HG02840 (cell line): ENCODE data around the gene NRG3.

Source experiments
- ATAC-seq: cut with Tn5 transposase; IDR thresholded peaks from one replicate; pipeline ENCODE4 v1.9.1; 2021; ENCODE audit warnings: mild to moderate bottlenecking, moderate library complexity, moderate number of reproducible peaks; ENCODE audit not compliant: unreplicated experiment, low FRiP score

The NRG3 gene

DNA sequence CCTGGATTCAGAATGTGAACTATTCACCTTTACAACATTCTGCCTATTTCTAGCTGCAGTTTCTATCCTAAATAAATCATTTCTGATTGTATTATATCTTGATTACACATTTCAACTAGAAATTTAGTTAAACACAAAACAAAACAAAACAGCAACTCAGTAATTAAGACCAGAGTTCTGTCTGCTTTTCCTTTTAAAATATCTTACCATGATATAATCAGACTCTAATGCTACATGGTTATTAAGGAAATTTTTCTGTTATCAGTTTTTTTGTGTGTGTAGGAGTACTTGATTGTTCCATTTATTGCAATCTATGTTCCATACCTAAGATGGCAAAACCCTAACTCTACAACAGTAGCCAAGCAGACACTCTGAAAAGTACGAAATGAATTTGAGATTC, 663.3 kb downstream of the NRG3 start:
- ATAC-seq, result no peak

DNA sequence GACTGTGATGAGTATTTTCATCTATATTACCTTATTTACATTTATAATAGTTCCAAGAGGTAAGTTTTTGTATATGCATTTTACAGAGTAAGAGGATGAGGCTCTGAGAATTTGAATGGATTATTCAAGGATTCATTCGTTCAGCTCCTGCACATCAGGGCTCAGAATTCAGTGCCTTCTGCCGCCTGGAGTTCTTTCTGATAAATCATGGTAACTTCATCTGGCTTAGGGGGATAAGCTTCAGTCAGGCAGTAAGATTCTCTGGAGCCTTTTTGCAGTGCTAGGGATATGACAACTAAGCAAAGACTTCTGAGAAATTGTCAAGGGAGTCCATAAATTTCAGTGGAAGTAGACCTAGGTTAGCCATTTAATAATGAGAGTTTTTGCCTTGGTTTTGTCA, 668.6 kb downstream of the NRG3 start:
- no peak for ATAC-seq

DNA sequence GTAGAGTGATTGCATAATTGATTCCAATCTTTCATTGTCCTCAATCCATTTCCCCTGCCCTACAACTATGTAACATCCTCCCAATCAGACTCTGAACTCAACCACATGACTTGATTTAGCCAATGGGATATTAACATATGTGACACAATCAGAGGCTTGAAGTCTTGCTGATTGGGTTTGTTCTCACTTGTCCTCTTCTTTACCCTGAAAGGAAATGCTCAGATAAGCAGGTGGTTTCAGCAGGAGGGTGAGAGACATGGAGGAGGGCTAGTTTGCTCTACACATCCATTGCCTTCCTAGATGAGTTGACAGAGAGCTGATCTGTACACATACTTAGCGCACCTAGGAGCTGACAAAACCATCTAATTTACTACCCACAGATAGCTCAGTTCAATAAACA, 669.4 kb downstream of the NRG3 start:
- no peak for ATAC-seq

DNA sequence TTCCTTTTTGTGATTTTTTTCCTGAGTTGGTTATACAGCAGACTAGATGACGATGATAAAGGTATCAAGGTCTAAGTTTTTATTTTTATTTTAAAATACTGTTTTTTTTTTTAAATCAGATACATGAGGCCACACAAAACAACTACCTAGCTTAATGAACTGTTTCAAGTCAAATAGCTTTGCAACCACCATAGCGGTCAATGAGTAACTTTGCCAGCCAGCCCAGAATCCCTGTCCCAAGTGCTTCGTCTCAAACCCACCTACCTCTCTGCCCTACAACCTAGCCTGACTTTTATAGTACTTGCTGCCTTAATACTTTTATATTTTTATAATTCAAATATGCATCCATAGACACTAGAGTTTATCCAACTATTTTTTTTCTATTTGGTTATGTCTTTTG, 676.5 kb downstream of the NRG3 start:
- no peak for ATAC-seq

DNA sequence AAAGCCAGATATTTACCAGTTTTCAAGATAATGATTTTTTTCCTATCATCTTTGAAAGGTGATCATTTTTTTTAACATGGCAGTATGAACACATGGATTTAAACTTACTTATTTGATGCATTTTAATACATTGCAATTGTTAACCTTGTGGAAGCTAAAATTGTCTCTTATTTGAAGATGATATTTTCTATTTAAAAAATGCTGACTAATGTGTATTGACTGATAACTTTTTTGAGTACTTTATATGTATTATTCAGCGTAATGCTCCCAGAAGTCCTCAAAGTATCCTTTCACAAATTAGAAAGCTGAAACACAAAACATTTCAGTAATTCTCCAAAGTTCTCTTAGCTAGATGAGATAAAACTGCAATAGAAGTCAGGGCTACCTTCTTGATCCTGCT, 677.3 kb downstream of the NRG3 start:
- no peak for ATAC-seq

DNA sequence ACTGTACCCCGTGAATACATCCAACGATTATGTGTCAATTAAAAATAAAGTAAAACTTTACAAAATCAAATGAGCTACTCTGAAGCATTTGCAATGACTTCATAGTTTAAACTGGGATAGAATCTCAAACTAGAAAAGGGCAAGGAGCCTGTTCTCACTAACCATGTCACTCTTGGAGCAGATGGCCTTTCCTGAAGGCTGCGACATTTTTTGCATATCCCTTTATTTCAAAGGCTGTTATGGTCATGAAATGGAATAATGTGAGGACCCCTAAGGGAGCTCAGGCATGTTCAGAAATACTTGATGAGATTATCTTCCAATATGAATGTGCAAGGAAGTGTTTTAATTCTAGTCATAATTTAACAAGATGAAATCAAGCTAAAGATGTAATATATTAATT, 679.4 kb downstream of the NRG3 start:
- no peak for ATAC-seq

DNA sequence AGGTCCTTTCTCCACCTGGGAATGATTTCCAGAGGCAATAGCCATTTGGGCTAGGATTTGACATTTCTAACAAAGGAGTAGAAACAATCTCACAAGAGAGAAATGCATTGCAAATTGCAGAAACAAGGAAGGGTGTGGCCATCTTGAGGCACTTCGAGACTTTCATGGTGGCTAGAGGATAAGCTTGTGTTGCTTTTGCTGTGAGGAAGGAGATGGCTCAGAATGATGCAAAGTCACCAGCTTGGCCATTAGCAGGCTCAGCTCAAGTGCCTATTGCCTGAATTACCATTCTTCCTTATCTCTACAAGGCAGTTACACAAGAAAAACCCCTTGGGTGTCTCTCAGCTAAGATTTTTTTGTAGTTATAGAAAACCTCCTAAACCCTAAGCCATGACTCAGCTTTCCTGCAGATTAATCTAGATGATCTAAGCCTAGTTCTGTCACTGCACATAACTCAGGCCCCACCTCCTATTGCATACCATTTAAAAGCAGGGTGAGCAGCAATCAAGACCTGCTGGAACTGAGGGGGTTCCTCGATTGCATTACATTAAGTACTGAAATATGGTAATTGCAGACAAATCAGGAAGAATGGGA, 683.1 kb downstream of the NRG3 start:
- no peak for ATAC-seq

DNA sequence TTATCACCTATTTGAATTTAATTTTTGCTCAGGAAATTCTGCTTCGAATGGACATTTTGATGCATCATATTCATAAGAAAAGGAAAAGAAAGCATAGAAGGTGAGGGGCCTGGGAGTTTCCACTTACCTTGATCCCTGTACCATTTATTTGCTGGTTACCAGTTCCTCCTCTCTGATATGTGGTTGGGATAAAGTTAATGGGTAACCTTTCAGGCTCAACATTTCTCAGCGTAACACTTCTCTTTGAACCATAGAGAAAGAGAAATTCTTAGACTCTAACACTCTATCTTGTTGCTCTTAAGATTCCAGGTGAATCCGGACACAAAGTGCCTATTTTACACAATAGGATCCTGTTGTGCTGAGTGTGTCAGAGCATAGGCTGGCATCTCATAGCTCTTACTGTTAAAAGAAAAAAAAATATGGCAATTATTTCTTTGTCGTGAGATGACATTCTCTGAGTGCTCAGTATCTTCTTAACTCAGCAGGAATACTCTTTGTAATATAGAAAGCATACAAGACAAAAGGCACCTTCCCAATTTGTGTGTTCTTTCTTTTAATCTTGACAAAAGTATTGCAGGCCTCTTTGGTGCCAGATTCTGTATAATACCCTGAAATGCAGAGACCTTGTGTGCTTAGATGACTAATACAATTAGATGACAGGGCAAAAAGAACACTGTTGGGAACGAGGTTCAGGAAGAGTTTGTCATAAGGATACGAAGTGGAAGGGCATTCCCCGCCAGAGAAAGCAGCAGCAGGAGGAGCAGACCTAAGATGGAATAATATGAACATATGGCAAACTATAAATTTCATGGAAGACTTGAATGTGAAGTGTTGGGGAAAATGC, 689.6 kb downstream of the NRG3 start:
- no peak for ATAC-seq

DNA sequence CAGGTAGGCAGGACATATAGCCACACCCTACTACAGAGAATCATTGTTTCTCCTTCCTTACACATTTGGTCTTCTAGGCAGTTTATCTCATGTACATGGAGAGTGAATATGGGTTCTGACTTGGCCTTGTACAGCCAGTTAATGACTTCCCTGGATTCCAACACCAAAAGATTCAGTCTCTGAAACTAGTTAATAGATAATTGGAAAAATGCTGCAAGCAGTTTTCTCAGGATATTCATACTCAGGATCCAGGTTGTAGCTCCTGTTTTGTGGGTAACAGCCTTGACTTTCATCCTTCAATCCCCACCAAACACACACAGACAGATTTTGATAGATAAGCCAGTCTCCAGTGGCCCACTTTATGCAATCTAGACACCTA, 690.2 kb downstream of the NRG3 start:
- ATAC-seq, result no peak

DNA sequence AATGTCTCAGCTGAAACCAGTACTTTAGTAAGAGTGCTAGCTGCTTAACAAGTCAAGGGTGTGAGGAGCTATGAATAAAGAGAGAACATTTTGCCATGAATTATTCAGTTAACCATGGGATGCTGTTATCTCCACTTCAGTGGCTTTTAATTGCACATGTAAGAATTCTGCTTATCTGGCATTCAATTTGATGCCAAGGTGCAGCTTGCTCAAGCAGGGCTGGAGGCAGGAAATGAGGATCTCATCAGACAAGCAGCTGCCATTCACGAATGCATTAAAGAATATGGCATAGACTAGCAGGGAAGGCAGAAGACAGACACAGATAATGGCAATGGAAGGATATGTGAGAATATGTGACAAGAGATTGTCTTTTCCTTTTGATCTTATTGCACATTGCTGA, 697.8 kb downstream of the NRG3 start:
- ATAC-seq, result no peak

DNA sequence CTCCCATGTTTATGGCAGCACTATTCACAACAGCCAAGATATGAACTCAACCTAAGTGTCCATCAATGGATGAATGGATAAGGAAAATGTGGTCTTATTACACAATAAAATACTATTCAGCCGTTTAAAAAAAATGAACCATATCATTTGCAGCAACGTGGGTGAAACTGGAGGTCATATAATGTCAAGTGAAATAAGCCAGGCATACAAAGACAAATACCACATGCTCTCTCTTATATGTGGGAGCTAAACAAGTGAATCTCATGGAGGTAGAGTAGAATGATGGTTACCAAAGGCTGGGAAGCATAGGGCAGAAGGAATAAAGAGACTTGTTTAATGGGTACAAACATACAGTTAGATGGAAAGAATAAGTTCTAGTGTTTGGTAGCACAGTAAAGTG, 699.1 kb downstream of the NRG3 start:
- ATAC-seq, result no peak

DNA sequence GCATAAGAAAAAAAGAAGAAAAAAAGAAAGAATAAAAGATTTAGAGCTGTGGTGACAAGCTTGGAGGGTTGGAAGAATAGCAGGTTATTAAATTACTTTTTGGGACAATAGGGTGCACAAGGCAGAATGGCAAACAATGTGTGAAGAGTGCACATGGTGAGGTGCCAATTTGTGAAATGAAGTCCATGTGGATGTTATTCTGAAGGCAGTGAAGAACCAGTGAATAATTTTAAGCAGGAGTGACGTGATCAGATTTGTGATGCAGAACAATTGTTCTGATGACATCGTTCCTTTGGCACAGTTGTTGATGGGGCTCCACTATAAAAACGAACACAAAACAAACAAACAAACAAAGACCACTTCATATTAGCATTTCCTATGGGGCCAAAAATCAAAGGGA, 700.3 kb downstream of the NRG3 start:
- ATAC-seq, result no peak

DNA sequence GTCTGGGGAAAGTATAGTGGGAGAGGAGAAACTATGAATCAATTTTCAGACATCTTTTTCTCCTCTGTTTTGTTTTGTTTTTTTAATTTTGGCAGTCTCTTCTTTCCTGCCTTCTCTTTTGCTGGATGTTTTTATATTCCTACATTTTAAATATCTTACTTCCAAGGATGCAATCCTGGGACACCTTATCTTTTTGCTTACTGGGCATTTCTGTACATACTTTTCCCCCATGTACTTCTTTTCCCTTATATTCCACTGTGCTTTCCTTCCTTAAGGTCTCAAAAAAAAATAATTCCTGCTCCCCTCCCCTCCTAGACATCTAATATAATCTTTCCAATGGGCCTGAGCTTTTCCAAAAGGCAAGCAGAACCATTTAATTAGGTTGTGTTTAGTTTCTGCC, 701.1 kb downstream of the NRG3 start:
- no peak for ATAC-seq

DNA sequence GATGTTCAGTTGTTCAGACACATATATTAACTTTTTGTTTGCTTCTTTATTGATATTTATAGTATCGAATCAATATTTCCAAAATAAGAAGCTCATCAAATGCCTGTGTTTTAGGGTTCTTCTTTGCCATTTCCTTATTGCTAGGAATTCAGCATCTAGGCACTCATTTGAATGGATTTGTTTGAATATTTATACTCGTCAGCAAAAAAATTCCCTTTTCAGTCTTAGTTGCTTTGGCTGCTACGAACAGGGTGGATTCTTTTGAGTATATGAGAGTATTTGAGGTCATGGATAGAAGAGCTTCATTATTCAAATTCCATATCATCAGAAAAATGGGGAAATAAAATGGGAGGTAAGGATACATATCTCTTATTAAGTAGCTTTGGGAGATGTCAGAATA, 706.9 kb downstream of the NRG3 start:
- ATAC-seq, result no peak

DNA sequence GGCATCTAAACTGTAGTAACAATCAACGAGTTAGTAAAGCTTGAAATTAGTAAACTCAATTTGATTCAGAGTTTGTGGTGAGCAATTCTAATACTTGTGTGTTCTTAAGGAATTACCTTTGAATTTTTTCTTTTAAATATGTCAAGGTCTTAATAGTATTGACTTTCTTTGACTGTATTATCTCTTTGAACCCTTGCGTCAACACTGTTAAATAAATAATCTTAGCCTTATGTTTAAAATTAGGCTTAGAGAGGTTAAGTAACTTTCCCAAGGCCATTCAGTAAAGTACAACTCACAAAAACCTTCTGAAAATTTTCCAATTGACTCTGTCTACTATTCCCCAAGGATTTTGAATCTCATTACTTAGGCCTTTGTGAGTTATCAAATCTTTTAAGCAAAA, 716.4 kb downstream of the NRG3 start:
- ATAC-seq, result no peak

DNA sequence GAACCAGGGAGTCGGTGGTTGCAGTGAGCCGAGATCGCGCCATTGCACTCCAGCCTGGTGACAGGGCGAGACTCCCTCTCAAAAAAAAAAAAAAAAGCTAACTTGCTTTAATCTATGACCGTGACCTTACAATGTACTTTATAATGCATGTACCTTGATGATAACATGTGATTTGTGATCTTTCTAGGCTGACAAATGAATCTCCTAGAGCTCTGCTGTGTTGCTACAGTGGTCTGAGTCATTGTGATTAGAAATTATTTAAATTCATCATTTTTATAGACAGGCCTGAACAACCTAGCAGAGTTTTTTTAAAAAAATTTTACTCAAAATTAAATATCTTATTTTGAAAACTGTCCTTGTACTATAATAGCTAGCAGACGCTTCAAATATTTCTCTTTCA, 722.8 kb downstream of the NRG3 start:
- no peak for ATAC-seq

DNA sequence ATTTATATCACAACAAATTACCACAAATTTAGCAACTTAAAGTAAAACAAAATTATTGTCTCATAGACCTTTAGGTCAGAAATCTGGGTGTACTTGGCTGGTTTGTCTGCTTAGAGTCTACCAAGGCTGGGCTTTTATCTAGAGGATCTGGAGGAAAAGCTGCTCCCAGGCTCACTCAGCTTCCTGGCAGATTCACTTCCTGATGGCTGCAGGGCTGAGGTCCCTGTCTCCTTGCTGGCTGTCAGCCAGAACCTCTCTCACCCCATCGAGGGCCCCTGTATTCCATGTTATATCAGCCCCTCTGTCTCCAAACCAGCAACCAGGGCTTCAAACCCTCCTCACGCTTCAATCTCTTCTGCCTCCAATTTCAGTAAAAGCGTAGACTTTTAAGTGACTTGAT, 734.9 kb downstream of the NRG3 start:
- ATAC-seq, result no peak

DNA sequence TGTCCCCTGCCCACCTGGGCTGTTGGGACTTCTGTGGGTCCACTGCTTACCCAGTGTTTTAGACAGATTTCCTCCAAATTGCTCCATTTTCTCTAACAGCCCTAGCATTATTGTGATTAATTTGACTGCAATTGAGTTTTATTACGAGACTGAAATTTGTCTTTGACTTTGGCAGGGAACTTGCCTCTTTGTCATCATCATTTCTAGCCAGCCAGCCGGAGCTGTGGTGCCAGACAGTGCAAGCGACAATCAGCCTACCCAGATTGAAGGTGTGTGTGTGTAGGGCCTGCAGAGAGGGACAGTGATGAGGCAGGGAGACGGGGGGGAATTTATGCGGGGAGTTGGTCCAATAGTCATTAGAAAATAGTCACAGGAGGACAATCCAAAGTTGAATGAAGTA, 743.0 kb downstream of the NRG3 start:
- ATAC-seq, result no peak

DNA sequence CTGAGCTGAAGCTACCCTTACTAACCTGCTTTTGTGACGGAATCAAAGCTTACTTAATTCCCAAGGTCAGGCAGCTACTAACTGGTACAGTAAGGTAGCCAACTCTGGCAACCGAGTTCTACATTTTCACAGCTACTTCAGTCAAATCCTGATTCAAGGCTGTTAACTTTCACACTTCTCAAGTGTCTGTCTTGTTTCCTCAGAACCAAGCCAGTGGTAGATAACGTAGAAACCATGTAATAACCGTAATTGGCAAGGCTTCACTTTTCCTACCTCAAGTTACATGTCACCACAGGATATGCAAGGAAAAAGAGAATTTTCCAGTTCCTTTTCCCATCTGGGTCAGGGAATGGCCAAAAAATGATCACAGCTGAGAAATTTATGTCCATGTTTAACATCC, 746.7 kb downstream of the NRG3 start:
- ATAC-seq, result no peak

DNA sequence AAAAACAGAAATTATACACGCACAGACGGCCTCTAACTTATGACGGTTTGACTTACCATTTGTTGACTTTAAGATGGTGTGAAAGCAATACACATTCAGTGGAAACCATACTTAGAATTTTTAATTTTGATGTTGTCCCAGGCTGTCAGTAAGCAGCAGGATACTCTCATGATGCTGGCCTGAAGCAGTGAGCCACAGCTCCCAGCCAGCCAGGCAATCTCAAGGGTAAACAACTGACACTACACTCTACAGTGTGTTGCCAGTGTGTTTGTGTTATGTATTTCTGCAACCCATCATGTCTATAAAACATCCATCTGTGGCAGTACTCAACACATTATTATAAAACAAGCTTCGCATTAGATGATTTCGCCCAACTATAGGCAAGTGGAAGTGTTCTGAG, 747.5 kb downstream of the NRG3 start:
- no peak for ATAC-seq

DNA sequence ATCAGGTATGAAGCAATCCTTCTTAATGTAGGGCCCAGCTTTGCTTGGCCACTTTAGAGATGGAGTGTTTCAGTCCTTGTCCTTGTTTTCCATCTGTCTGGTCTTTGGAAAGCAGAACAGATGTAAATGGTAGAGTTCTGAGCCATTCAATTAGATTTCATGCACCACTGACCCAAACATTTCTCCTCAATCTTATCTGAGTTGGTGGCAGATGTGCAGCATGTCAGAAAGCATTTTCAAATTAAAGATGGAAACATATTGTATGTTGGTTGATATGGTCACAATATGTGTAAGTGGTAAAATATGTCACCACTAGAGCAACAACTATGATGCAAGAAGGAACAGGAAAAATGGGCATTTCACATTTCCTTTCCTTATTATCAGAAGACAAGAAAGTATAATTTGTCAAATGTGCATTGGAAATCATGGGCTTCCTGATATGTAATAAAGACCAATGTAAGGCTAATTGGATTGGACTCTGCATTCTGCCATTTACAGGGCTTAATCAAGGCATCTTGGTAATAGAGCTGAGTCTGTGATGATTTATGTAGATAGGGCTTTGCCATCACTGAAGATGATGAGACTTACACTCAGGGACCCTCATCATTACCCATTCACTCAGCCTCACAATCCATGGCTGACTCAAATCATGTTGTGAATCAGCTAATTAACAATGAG, 750.7 kb downstream of the NRG3 start:
- no peak for ATAC-seq

DNA sequence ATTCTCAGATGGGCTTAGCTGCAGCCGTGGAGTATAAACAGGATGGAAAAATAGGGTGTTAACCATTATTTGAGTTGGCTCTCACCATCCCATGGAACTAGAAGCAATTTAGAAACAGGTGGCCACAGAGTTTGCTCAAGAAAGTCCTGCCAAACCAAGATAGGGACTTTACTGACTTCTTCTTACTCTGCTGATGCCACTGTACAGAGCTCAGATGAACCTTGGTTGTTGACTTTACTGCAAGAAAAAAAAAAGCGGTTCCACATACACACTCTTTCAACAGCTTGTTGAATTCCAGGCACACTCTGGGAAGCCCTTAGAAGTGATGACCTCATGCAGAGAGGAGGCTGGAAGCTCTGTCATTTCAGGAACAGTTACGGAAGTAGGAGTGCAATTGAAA, 753.4 kb downstream of the NRG3 start:
- no peak for ATAC-seq
